GM18858 (cell line): ENCODE measurements around the gene SOX5.

Experiments
- ATAC-seq: cut with Tn5 transposase; IDR thresholded peaks from one replicate; pipeline ENCODE4 v1.9.1; 2021; ENCODE audit not compliant: unreplicated experiment

SOX5 gene

GRCh38 chr12:23621900-23622299 lies 327.6 kb downstream of the SOX5 start:
- ATAC-seq, result no peak

GRCh38 chr12:23618718-23619117 lies 330.8 kb downstream of the SOX5 start:
- ATAC-seq, result peak; percentile 48

GRCh38 chr12:23617749-23618148 lies 331.7 kb downstream of the SOX5 start:
- ATAC-seq, result no peak

DNA sequence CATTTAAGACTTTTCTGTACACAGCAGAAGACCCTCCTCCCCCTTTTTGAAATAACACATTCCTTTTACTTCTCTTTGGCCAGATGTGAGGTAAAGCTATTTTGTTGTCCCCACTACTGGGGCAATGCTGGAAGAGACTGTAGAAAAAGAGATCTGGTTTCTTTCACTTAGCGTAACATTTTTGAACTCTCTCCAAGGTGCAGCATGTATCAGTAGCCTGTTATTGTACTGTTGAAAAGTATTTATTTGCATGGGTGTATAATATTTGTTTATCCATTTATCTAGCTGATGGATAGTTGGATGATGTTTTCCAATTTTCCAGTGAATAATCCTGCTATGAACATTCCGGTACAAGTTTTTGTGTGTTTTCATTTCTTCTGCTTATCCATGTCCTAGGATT lies 335.2 kb downstream of the SOX5 start:
- ATAC-seq, result no peak

DNA sequence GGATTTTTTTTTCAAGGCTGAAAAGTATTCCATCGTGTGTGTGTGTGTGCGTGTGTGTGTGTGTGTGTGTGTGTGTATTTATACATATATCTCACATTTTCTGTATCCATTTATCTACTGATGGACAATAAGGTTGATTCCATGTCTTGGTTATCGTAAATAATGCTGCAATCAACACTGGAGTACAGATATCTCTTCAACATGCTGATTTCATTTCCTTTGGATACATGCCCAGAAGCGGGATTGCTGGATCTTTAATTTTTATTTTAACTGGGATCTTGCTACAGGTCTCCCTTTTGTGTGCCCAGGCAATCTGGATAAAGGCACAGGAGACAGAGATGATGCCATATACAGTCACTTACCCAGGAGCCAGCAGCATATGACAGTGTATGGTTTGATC lies 338.1 kb downstream of the SOX5 start:
- no peak for ATAC-seq

DNA sequence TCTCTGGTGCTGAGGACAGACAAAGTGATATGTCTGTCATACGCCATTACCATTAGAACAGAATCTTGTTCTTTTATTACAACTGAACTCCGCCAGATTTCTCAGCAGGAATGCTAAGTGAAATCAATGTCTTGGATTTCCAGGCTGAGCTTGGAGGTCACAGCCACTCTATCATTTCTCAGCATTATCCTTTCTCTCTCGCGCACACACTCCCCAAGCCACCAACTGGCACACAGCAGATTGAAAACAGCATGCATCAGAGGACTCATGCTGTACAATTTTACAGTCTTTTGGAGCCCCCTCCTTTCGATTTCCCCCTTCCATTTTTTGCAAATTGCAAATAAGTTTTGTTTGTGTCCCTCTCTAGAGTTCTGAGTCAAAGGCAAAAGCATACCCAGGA lies 348.6 kb downstream of the SOX5 start:
- no peak for ATAC-seq

- no peak for ATAC-seq
These were observed 352.9 kb downstream of the SOX5 start for GRCh38 chr12:23596568-23596967.

DNA sequence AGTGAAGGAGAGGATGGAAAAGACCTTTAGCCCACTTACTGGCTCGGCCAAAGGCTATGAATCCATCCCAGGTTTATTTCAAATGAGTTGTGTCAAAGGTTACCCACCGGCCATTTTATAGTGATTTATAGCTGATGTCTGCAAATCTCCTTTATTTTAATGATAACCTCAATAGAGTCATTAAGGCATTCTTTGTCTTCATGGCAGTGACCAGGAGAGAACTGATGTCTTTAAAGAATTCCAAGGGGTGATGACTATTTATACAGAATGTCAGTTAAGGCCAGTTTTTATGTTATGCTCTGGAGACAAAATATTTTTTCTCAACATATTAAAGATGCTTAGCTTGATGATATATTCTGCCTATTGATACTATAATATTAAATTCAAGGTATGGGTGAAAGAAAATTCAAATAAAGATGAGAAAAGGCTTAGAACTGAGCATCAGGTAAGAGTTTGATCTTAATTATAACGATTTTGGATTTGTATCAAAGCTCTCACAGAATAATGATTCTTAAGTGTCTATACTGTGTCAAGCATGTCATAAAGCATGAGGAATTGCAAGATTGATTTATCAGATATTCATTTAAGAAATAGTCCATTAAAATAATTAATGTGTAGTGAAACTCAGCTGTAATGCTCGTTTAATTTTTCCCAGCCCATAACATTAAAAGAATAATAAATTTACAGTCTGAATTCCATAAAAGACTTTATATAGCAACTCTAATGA lies 361.5 kb downstream of the SOX5 start:
- ATAC-seq, result no peak

DNA sequence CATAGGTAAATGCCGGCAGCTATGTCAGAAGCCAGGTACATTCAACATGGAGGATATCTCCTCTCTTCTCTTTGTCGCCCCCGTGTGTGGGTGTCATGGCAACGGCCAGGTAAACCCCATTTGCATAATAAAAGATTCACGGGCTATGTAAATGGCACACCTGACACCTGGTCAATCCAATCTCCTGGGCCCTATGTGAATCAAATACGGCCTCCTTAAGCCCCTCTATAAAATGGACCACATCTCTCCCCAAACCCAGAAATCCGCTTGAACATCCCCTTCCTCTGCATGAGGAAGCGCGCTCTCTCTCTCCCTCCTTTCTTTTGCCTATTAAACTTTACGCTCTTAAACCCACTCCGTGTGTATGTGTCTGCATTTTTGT lies 363.7 kb downstream of the SOX5 start:
- no peak for ATAC-seq

GRCh38 chr12:23585156-23585781 lies 364.2 kb downstream of the SOX5 start:
- ATAC-seq, result no peak

GRCh38 chr12:23581913-23582312 lies 367.6 kb downstream of the SOX5 start:
- ATAC-seq, result no peak

DNA sequence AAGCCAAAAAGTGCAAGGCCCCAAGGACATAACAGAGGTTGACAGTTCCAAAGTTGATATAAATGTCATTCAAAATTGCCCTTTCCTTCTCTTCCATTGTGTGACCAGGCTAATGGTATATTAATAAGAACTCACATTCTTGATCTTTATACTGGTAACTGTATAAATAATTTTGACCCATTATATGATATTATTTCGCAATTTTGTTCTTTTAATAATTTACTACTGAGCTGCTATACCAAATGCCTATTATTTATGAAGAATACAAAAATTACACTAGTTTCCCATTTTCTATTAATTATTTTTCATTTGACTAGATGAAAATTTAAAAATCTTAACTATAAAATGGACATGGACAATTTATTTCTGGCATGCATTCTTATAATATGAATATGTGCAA lies 370.2 kb downstream of the SOX5 start:
- no peak for ATAC-seq

- peak; percentile 82 for ATAC-seq
These were observed 373.1 kb downstream of the SOX5 start for GRCh38 chr12:23576372-23576771.

GRCh38 chr12:23569356-23569755 lies 380.1 kb downstream of the SOX5 start:
- ATAC-seq, result no peak

- no peak for ATAC-seq
These were observed 383.3 kb downstream of the SOX5 start for GRCh38 chr12:23566133-23566532.

DNA sequence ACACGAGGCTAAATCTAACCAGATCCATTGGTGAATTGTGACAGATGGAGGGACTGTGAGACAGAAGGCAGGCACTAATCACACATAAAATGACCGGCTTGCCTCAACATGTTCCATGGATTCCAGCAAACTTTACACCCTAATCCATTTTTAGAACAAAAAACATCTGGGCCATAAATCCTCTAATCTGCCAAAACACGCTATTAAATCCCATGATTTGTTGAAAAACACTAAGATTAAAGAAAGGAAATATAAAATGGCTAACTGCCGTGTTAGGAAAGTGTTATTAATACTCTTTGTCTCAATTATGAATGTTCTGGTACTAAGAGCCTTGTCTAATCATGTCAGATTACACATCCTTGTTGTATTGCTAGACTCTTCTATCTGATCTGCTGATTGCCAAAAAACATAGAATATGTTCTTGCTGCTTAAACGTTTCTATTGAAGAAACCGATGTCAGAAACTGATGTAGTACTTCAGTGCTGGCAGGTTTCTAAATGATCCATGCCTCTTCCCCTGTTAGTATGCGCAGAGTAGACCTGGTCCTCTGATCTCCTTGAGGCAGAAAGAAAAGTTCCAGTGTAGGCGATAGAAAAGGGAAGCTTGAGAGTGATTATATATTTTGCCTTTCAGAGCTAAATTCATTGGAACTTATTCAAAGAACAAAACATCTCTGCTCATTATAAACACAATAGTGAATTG lies 384.9 kb downstream of the SOX5 start:
- ATAC-seq, result no peak

DNA sequence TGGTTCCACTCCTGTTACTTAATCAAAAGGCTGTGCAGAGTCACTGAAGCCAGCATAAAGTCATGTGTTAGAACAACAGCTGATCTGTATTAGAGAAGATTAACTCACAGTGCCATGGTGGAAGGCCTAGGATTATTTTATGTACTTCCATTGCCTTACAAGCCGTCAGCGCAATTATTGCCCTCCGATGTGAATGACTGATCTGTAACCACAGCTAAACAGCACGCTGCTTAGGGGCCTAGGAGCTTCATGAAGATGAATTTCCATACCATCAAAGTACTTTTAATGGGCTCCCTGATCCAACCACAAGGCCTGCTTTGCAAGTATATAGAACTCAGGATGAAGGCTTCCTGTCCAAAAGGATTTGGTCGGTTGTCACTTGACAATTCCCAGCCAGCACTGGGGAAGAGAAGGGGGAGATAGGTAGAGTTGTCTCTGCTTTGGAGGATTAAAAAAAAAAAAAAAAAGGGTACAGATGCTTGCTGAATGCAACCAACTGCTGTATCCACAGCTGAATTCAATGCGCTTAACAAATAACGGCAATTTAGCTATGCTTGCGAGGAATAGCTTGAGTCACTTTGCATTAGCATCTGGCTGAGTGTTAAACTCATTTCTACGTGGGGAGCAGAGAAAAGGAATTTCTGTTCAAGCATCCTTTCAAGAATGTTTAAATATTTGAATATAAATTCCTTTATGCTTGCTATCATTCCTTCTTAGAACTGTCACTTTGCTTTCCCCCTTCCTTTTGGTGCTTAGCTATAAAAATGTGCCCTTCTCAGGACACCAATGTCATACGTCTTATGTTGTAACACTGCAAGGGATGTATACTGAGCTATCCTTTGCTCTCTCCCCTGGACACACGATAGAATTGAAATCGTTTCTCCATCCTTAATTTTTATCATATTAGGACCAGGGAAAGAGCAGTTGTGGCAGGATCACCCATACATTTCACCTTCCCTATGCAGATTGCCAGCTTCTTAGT lies 387.8 kb downstream of the SOX5 start:
- ATAC-seq, result no peak

GRCh38 chr12:23560611-23561010 lies 388.9 kb downstream of the SOX5 start:
- peak; percentile 92 for ATAC-seq

DNA sequence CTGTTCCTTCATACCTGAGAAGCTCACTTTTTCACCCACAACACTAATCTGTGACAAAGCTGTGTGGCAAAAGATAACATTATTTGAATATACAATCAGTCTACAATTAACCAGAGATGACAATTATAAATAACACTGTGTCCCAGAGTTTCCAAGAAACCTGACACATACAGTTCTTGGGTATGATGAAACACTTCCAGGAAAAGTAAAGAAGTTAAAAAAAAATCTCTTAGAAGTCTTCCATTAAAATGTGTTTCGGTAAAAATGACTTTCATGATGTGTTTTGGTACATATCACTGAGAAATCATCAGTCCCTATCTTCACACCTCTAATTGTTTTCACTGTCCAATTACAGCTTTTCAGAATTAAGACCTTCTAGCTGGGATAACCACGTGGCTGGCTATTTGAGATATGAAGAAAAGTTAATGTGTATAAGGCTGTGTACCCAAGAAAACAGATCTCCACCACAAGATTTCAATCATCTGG lies 390.2 kb downstream of the SOX5 start:
- ATAC-seq, result no peak

GRCh38 chr12:23556661-23557060 lies 392.8 kb downstream of the SOX5 start:
- ATAC-seq, result no peak

DNA sequence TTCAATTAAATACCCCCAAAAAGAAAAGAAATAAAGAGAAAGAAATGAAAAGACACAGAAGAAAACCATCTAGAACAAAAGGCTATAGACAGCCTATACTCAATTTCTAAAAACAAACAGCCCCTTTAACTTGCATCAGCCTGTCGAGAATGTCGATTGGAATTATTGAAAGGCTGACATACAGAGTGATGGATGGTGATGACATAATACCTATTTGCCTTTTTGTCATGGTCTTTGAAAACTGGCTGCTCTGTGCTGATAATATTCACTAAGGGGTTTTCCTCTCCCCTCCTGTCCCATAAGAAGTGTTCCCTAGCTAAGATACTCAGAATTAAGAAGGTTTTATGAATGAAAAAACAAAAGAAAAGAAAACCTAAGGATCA lies 393.7 kb downstream of the SOX5 start:
- no peak for ATAC-seq
